Measurements from ENCODE around the gene UBAC1.

Gene UBAC1

GRCh38 chr9:135965124-135965756 lies 4.1 kb upstream of the UBAC1 start:
- no peak overlapping the region for H3K4me3 ChIP-seq (ENCODE audit: low read depth, low read length)
- no peak for TF ChIP-seq CTCF (conservative IDR thresholded peaks at IDR 0.05; ENCODE audit: low read depth, low read length)
- no peak for DNase-seq (ENCODE audit: low read depth)

- H3K4me3 ChIP-seq (ENCODE audit: low read depth, low read length): no peak overlapping the region
- no peak for DNase-seq (ENCODE audit: low read depth)
- TF ChIP-seq CTCF (conservative IDR thresholded peaks at IDR 0.05; ENCODE audit: low read depth, low read length): no peak
These were observed 2.8 kb upstream of the UBAC1 start for GRCh38 chr9:135963938-135964337.

GRCh38 chr9:135963338-135963737 lies 2.2 kb upstream of the UBAC1 start:
- no peak for DNase-seq (ENCODE audit: low read depth)
- H3K4me3 ChIP-seq (ENCODE audit: low read depth, low read length): no peak overlapping the region
- no peak for TF ChIP-seq CTCF (conservative IDR thresholded peaks at IDR 0.05; ENCODE audit: low read depth, low read length)

GRCh38 chr9:135962696-135963307 lies 1.6 kb upstream of the UBAC1 start:
- TF ChIP-seq CTCF (conservative IDR thresholded peaks at IDR 0.05; ENCODE audit: low read depth, low read length): no peak
- DNase-seq (ENCODE audit: low read depth): no peak
- H3K4me3 ChIP-seq (ENCODE audit: low read depth, low read length): no peak overlapping the region

- DNase-seq (ENCODE audit: low read depth): no peak
- no peak overlapping the region for H3K4me3 ChIP-seq (ENCODE audit: low read depth, low read length)
- TF ChIP-seq CTCF (conservative IDR thresholded peaks at IDR 0.05; ENCODE audit: low read depth, low read length): no peak
These were observed 880 bp upstream of the UBAC1 start for GRCh38 chr9:135961811-135962695.

GRCh38 chr9:135960411-135961276 lies 529 bp downstream of the UBAC1 start:
- TF ChIP-seq CTCF (conservative IDR thresholded peaks at IDR 0.05; ENCODE audit: low read depth, low read length): no peak
- H3K4me3 ChIP-seq (ENCODE audit: low read depth, low read length): peak overlapping the region; percentile 82
- DNase-seq (ENCODE audit: low read depth): peak; percentile 13

All from choroid plexus epithelial cell (primary cell).